Central memory CD4-positive, alpha-beta T cell (primary cell): ENCODE measurements around the gene LMLN.
"Not testable (repeated sequence)": the region's sequence is repeated elsewhere in the genome, so short reads cannot be mapped to it uniquely, and the experiment has no call there.

Source experiments
- DNase-seq: peaks from one replicate; pipeline ENCODE4 v3.0.0; 2022
- total RNA-seq, 3 experiments: gene quantifications; one replicate each; lab custom pipeline; 2026; lab: John Stamatoyannopoulos, UW

The LMLN gene
- total RNA-seq = 4.0 to 7.9 (median 4.8) reads per million in 3 experiments

- DNase-seq = peak; percentile 95
Measured at GRCh38 chr3:197959891-197960693, at the start of gene LMLN. LMLN (plus strand) TSS chr3:197960217; CDS start chr3:197960246, 29 bp downstream.

- no peak for DNase-seq
Measured at GRCh38 chr3:197912741-197913476, 47.1 kb upstream of the LMLN start.

- no peak for DNase-seq
Measured at GRCh38 chr3:197913641-197914380, 46.2 kb upstream of the LMLN start.

GRCh38 chr3:197921429-197922275, 38.4 kb upstream of the LMLN start:
- DNase-seq = not testable (repeated sequence)

GRCh38 chr3:197926418-197926817, 33.6 kb upstream of the LMLN start:
- DNase-seq = no peak

GRCh38 chr3:197927578-197927977, 32.4 kb upstream of the LMLN start:
- not testable (repeated sequence) for DNase-seq

GRCh38 chr3:197936819-197937384, 23.1 kb upstream of the LMLN start:
- no peak for DNase-seq

- DNase-seq = no peak
Measured at GRCh38 chr3:197940745-197941384, 19.2 kb upstream of the LMLN start.

- peak; percentile 37 for DNase-seq
Measured at GRCh38 chr3:197942956-197943556, 17.0 kb upstream of the LMLN start.

- DNase-seq = no peak
Measured at GRCh38 chr3:197949191-197949777, 10.7 kb upstream of the LMLN start.

- peak; percentile 92 for DNase-seq
Measured at GRCh38 chr3:197949778-197950676, 10.0 kb upstream of the LMLN start, which contains the start of gene RPL35A. RPL35A (plus strand) TSS chr3:197950190; CDS start chr3:197950968, 778 bp downstream.

GRCh38 chr3:197950677-197951061, 9.3 kb upstream of the LMLN start:
- no peak for DNase-seq

GRCh38 chr3:197951392-197951990, 8.5 kb upstream of the LMLN start:
- DNase-seq = no peak

- no peak for DNase-seq
Measured at GRCh38 chr3:197952440-197952839, 7.6 kb upstream of the LMLN start.

GRCh38 chr3:197953325-197953724, 6.7 kb upstream of the LMLN start:
- no peak for DNase-seq

GRCh38 chr3:197953881-197954280, 6.1 kb upstream of the LMLN start:
- no peak for DNase-seq

- DNase-seq = no peak
Measured at GRCh38 chr3:197955892-197956477, 4.0 kb upstream of the LMLN start.

GRCh38 chr3:197956626-197956988, 3.4 kb upstream of the LMLN start:
- DNase-seq = no peak

- no peak for DNase-seq
Measured at GRCh38 chr3:197957790-197958133, 2.3 kb upstream of the LMLN start.
